ENCODE data around the gene NSG1.

DNA sequence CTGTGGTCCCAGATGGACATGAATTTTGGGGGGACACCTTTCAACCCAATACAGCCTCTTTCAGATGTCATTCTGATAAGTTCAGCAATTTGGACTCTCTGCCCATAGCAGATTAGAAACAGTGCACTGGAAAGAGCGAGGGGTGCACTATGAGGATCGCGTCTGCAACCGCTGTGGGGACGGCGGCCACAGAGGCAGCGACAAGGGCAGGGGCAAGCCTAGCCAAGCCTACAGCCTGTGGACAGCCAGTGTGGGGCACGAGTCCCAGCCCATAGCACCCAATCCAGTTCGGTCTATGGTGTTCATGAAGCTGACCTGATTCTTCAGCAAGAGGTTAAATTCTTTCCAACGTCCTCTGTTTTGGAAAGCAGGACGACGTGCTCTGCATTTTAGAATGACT is 9.7 kb upstream of the NSG1 start:
- TF ChIP-seq, protein P1, sequence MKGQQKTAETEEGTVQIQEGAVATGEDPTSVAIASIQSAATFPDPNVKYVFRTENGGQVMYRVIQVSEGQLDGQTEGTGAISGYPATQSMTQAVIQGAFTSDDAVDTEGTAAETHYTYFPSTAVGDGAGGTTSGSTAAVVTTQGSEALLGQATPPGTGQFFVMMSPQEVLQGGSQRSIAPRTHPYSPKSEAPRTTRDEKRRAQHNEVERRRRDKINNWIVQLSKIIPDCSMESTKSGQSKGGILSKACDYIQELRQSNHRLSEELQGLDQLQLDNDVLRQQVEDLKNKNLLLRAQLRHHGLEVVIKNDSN (IDR thresholded peaks at IDR 0.05; ENCODE audit: borderline replicate concordance, low read depth) = no peak
- TF ChIP-seq SIN3A (IDR thresholded peaks at IDR 0.05; ENCODE audit: borderline replicate concordance, low read depth, low read length) (no peak), YY1 (IDR thresholded peaks at IDR 0.05; ENCODE audit: low read depth) (no peak), TEAD4 (IDR thresholded peaks at IDR 0.05; ENCODE audit: borderline replicate concordance, insufficient read depth) (no peak), TAF1 (IDR thresholded peaks at IDR 0.05; ENCODE audit: borderline replicate concordance, low read depth, low read length) (no peak), MXI1 (IDR thresholded peaks at IDR 0.05; ENCODE audit: low read depth, low read length) (no peak)
